Measurements from ENCODE around the gene IREB2. TPM values are rescaled to one million over a fixed set of nuclear protein-coding genes. Genes with fewer than 3 reads are reported as not detected.

IREB2 gene
- total RNA-seq, 4 donors from 2014 or later, result 41.9 to 193 (median 56.7) TPM

- Histone ChIP-seq H3K4me3 (no peak overlapping the region), H3K27me3 (no peaks in the 10 kb centered on the region), H3K36me3 (peaks cover 0 to 97% (median 0%) of the 10 kb centered on the region in 3 donors), H3K9me3 (no peaks in the 10 kb centered on the region), H3K27ac (no peak overlapping the region), H3K4me1 (no peaks in the 10 kb centered on the region)
- DNase-seq, result no peak
- no peak for TF ChIP-seq POLR2A (IDR thresholded peaks at IDR 0.05)
- TF ChIP-seq, protein P1, sequence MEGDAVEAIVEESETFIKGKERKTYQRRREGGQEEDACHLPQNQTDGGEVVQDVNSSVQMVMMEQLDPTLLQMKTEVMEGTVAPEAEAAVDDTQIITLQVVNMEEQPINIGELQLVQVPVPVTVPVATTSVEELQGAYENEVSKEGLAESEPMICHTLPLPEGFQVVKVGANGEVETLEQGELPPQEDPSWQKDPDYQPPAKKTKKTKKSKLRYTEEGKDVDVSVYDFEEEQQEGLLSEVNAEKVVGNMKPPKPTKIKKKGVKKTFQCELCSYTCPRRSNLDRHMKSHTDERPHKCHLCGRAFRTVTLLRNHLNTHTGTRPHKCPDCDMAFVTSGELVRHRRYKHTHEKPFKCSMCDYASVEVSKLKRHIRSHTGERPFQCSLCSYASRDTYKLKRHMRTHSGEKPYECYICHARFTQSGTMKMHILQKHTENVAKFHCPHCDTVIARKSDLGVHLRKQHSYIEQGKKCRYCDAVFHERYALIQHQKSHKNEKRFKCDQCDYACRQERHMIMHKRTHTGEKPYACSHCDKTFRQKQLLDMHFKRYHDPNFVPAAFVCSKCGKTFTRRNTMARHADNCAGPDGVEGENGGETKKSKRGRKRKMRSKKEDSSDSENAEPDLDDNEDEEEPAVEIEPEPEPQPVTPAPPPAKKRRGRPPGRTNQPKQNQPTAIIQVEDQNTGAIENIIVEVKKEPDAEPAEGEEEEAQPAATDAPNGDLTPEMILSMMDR (IDR thresholded peaks at IDR 0.05), result no peak
Measured at GRCh38 chr15:78492872-78493271, 54.9 kb downstream of the IREB2 start.

GRCh38 chr15:78501857-78502256, 63.8 kb downstream of the IREB2 start:
- no peak overlapping the region for H3K4me3 ChIP-seq
- TF ChIP-seq POLR2A (IDR thresholded peaks at IDR 0.05), result no peak
- TF ChIP-seq, protein P1 (IDR thresholded peaks at IDR 0.05), result no peak
- H3K27ac ChIP-seq, result no peak overlapping the region
- no peaks in the 10 kb centered on the region for H3K9me3 ChIP-seq
- H3K36me3 ChIP-seq, result peaks cover 0 to 38% (median 0%) of the 10 kb centered on the region in 3 donors
- no peaks in the 10 kb centered on the region for H3K4me1 ChIP-seq
- H3K27me3 ChIP-seq, result no peaks in the 10 kb centered on the region
- no peak for DNase-seq

DNA sequence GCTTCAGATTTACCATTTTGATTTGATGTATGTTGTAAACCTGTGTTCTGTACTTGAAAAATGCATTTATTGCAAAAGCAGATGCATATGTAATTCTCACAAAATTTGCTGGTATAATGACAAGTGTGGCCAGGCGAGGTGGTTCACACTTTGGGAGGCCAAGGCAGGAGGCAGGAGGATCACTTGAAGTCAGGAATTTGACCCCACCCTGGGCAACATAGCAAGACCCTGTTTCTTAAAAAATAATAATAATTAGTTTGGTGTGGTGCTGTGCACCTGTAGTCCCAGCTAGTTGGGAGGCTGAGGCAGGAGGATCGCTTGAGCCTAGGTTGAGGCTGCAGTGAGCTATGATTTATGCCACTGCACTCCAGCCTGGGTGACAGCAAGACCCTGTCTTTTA, 64.6 kb downstream of the IREB2 start:
- DNase-seq, result no peak
- no peaks in the 10 kb centered on the region for H3K27me3 ChIP-seq
- TF ChIP-seq, protein P1 (IDR thresholded peaks at IDR 0.05), result no peak
- H3K4me1 ChIP-seq, result peaks cover 0 to under 1% (median 0%) of the 10 kb centered on the region in 4 donors
- no peak overlapping the region for H3K4me3 ChIP-seq
- H3K36me3 ChIP-seq, result peaks cover 0 to 30% (median 0%) of the 10 kb centered on the region in 3 donors
- H3K9me3 ChIP-seq, result no peaks in the 10 kb centered on the region
- no peak overlapping the region for H3K27ac ChIP-seq

GRCh38 chr15:78506971-78507830, 69.2 kb downstream of the IREB2 start, which contains the start of gene HYKK:
Gene HYKK, plus strand, starts transcription at chr15:78507577. Its CDS starts 5,512 bp downstream, at chr15:78513089.
- peaks cover 0 to 7% (median 0%) of the 10 kb centered on the region in 4 donors for H3K4me1 ChIP-seq
- peak within 1 kb of the TSS; percentile 62 to 83 (median 73) for H3K27ac ChIP-seq
- H3K9me3 ChIP-seq, result no peaks in the 10 kb centered on the region
- TF ChIP-seq, protein P1 (IDR thresholded peaks at IDR 0.05), result peak in 3 of 6 experiments; percentile 36 to 47 (median 42)
- TF ChIP-seq POLR2A (IDR thresholded peaks at IDR 0.05), result peak; percentile 76 to 80
- H3K36me3 ChIP-seq, result peaks cover 0 to under 1% (median 0%) of the 10 kb centered on the region in 3 donors
- peak within 1 kb of the TSS; percentile 59 to 94 (median 68) for H3K4me3 ChIP-seq
- peak; percentile 77 to 95 (median 94) for DNase-seq
- no peaks in the 10 kb centered on the region for H3K27me3 ChIP-seq

GRCh38 chr15:78507831-78508160, 69.8 kb downstream of the IREB2 start:
- DNase-seq, result no peak
- H3K36me3 ChIP-seq, result no peaks in the 10 kb centered on the region
- TF ChIP-seq POLR2A (IDR thresholded peaks at IDR 0.05), result no peak
- TF ChIP-seq, protein P1 (IDR thresholded peaks at IDR 0.05), result no peak
- H3K27ac ChIP-seq, result peak overlapping the region; percentile 62 to 83 (median 73)
- peak overlapping the region; percentile 59 to 94 (median 68) for H3K4me3 ChIP-seq
- H3K4me1 ChIP-seq, result peaks cover 0 to 7% (median 0%) of the 10 kb centered on the region in 4 donors
- H3K27me3 ChIP-seq, result no peaks in the 10 kb centered on the region
- H3K9me3 ChIP-seq, result no peaks in the 10 kb centered on the region
